Cardiac muscle cell (in vitro differentiated cells and primary cell): ENCODE measurements around the gene TRIO. TPM values are rescaled to one million over a fixed set of nuclear protein-coding genes. Genes with fewer than 3 reads are reported as not detected.
A peak's percentile ranks its signal among the peaks of the same experiment; 100 is the strongest.

ENCODE experiments used
- DNase-seq, 2 donors: peaks; one replicate each; pipeline versions ENCODE4 v3.0.0 to v3.0.0-alpha.2; 2010 to 2017; ENCODE audit warnings: low read depth in 1 of 2, low spot score in 1 of 2
- H3K27ac ChIP-seq: fragments of 200-600 bp; sonication (generic); 2 replicates; pipeline ENCODE4 v1.5.1; 2016
- H3K27me3 ChIP-seq: fragments of 200-600 bp; sonication (generic); 2 replicates; pipeline ENCODE4 v1.6.0; 2016; ENCODE audit warnings: control low read depth
- H3K36me3 ChIP-seq: fragments of 200-600 bp; sonication (generic); 2 replicates; pipeline ENCODE4 v1.5.1; 2016; ENCODE audit warnings: control low read depth
- H3K4me1 ChIP-seq: fragments of 200-600 bp; sonication (generic); 2 replicates; pipeline ENCODE4 v1.8.1; 2017; ENCODE audit warnings: low read depth, mild to moderate bottlenecking, mixed run types
- H3K4me3 ChIP-seq: fragments of 200-600 bp; sonication (generic); 2 replicates; pipeline ENCODE4 v1.5.1; 2016; ENCODE audit warnings: mild to moderate bottlenecking
- H3K9me3 ChIP-seq: fragments of 200-600 bp; sonication (generic); 2 replicates; pipeline ENCODE4 v1.5.1; 2017; ENCODE audit warnings: low read depth, mild to moderate bottlenecking, control low read depth
- polyA plus RNA-seq: library from polyadenylated mRNA; unstranded; fragments of >200 nt; fragmentation: Nextera tagmentation; extraction: Ambion mirVana; gene quantifications from 2 replicates; pipeline ENCODE4 v1.2.1, GENCODE V29; 2016
- total RNA-seq: library from RNA; depleted of rRNA; stranded (reverse); fragments of >200 nt; gene quantifications from 2 replicates; pipeline ENCODE4 v1.2.3, GENCODE V29; 2016
- TF ChIP-seq, protein P1 (sequence below): IDR thresholded peaks from 2 replicates; pipeline ENCODE4 v1.5.1; 2012; ENCODE audit warnings: low read depth, mild to moderate bottlenecking, low read length

The TRIO gene
- total and polyA plus RNA-seq, 2 experiments from 2014 or later: 15.5 to 104 TPM

DNA sequence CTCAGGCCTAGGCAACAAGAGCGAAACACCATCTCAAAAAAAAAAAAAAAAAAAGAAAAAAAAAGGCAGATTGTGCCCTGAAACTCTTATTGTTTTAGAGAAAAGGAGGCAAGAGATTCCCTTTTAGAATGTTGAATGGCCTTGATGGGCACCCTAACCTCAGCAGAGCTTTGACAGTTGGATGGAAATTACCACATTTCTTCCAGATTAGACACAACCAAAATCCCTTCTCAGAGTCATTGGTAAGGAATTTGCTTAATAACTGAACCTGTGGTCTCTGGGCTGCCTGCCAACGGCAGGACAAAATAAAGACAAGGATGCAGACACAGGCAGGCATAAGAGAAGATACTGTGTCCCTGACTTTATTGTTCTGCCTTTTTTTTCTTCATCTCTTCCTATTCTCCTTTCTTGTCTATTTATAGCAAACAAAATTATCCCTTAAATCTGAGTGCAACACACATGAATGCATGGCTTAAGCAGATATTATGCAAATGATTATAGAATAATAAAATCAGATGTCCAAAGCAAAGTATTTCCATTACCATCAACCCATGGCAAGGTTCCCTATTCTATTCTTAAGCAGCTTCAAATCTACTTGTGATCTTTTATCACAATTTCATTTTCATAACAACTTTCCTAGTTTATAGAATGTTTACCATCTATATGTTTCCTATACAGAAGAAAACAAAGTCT lies 37.3 kb upstream of the TRIO start:
- DNase-seq: peak in 1 of 2 donors; percentile 74
- H3K27ac ChIP-seq: no peak overlapping the region
- TF ChIP-seq, protein P1, sequence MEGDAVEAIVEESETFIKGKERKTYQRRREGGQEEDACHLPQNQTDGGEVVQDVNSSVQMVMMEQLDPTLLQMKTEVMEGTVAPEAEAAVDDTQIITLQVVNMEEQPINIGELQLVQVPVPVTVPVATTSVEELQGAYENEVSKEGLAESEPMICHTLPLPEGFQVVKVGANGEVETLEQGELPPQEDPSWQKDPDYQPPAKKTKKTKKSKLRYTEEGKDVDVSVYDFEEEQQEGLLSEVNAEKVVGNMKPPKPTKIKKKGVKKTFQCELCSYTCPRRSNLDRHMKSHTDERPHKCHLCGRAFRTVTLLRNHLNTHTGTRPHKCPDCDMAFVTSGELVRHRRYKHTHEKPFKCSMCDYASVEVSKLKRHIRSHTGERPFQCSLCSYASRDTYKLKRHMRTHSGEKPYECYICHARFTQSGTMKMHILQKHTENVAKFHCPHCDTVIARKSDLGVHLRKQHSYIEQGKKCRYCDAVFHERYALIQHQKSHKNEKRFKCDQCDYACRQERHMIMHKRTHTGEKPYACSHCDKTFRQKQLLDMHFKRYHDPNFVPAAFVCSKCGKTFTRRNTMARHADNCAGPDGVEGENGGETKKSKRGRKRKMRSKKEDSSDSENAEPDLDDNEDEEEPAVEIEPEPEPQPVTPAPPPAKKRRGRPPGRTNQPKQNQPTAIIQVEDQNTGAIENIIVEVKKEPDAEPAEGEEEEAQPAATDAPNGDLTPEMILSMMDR: no peak
- H3K4me3 ChIP-seq: no peak overlapping the region
- no peaks in the 10 kb centered on the region for H3K9me3 ChIP-seq
- no peaks in the 10 kb centered on the region for H3K27me3 ChIP-seq
- H3K36me3 ChIP-seq: no peaks in the 10 kb centered on the region
- no peaks in the 10 kb centered on the region for H3K4me1 ChIP-seq

DNA sequence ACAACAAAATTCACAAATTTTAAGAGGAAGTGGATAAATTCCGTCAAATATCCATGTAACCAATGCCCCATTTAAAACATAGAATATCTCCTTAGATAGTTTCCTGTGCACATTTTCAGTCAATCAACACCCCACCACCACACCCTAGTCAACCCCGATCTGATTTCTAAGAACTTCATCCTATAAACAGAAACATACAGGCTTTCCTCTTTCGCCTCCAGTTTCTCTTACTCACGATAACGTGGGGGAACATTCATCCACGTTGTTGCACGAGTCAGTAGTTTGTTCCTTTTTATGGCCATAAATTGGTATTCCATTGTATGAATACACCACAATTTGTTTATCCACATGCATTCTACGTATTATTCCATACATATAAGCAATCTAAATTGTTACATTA lies 35.6 kb upstream of the TRIO start:
- Histone ChIP-seq H3K4me3 (no peak overlapping the region), H3K27me3 (no peaks in the 10 kb centered on the region), H3K4me1 (no peaks in the 10 kb centered on the region), H3K9me3 (no peaks in the 10 kb centered on the region), H3K36me3 (no peaks in the 10 kb centered on the region), H3K27ac (no peak overlapping the region)
- TF ChIP-seq, protein P1: no peak
- no peak for DNase-seq

DNA sequence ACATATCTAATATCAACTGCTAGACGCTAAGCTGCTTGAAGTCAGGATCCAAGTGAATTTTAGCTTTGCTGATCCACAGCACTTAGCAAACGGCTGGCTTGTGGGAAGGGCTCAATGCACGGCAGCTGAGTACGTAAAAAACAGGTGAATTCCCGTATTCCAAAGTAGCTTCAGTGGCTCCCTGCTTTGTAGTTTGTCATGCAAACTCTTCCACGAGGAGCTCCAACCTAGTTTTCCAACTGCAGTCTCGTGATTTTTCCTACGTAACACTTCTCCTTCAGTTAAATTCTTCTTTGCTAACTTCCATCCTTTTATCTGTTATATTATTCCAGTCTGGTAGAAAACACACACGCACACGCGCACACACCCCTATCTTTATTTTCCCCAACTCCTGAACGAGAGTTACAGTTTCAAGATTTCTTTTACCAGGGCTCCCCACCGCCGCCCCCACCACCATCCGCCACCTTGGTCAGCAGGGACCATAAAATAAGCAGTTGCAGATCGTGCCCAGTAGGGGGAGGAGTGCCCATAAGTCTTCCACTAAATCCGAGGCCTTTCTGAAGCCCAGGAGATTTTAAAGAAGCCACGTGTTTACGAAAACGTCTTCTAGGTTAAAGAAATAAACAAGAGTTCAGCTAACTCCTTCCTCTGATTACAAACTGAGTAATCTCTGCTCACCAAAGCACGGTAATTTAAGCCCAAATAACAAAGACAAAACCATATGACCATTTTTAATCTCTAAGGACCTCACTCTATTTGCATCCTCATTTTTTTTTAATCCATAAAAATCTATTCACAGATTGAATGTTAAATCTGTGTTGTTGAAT lies 34.8 kb upstream of the TRIO start:
- Histone ChIP-seq H3K27me3 (no peaks in the 10 kb centered on the region), H3K9me3 (no peaks in the 10 kb centered on the region), H3K36me3 (no peaks in the 10 kb centered on the region), H3K4me3 (no peak overlapping the region), H3K27ac (no peak overlapping the region), H3K4me1 (no peaks in the 10 kb centered on the region)
- TF ChIP-seq, protein P1: peak; percentile 76
- peak; percentile 73 to 87 for DNase-seq

DNA sequence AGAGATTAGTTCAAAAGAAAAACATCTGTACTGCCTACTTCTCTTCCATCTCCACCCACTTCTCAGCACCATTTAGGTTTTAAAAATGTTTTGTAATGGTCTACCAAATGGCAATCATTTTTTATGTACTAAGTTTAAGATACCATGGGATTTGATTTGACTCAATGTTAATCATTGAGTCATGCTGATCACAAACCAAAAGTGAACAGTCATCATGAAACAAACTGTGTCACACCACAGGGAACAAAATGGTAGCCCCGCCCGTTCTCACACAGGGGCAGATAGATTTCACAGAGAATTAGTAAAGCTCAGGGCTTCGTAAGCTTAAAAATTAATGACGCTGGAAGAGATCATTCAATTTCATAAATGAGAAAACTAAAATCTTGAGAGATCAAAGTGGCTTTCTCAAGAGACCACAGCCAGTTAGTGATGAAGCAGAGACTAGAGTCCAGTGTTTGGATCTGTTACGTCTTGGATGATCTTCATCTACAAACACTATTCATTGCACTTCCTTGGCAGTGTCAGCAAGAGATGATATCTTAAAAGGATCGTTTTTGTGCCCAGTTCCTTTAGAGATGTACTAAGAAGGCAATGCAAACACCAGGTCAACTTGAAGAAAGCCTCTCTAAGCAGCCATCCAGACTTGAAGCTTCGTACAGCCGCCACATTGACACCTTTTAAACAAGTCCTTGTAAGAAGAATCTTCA lies 33.9 kb upstream of the TRIO start:
- Histone ChIP-seq H3K4me1 (no peaks in the 10 kb centered on the region), H3K4me3 (no peak overlapping the region), H3K9me3 (no peaks in the 10 kb centered on the region), H3K27ac (no peak overlapping the region), H3K36me3 (no peaks in the 10 kb centered on the region), H3K27me3 (no peaks in the 10 kb centered on the region)
- no peak for DNase-seq
- TF ChIP-seq, protein P1: no peak

DNA sequence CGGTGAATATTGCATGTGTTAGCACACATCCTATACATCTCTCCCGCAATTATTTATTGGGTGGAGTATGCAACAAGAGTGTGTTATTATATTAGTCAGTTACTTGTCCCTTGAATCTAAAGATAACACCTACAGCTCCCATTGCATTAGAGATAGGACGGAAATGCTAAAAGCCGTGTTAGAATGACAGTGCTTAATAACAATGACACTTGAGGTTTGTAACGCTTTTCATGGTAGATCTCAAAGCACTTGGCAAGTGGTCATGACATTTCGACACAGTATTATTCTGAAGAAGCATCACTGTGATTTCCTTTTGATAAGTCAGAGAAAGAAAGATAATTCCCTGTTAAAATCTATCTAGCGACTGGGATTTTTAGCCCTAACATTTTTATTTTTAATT lies 33.4 kb upstream of the TRIO start:
- Histone ChIP-seq H3K4me1 (no peaks in the 10 kb centered on the region), H3K9me3 (no peaks in the 10 kb centered on the region), H3K36me3 (no peaks in the 10 kb centered on the region), H3K4me3 (no peak overlapping the region), H3K27me3 (no peaks in the 10 kb centered on the region), H3K27ac (no peak overlapping the region)
- TF ChIP-seq, protein P1: no peak
- DNase-seq: peak in 1 of 2 donors; percentile 40
